RWPE1 (cell line): ENCODE data around the gene TMEM145.

Experiments
- CTCF ChIA-PET: fragments of 350-600 bp; sonication (Branson Sonifier 250); formaldehyde crosslinking; extraction: SDS; loops from one replicate; lab custom pipeline; 2021; lab: Yijun Ruan, JAX
- POLR2A ChIA-PET: fragments of 400-600 bp; formaldehyde crosslinking; extraction: SDS; loops from one replicate; lab custom pipeline; 2020; ENCODE audit warnings: antibody characterized with exemption; ENCODE audit not compliant: low non-redundant PET; lab: Yijun Ruan, JAX
- DNase-seq: peaks from one replicate; pipeline ENCODE4 v3.0.0; 2012; ENCODE audit warnings: low spot score
- H3K27ac ChIP-seq: fragments of 450-650 bp; 2 replicates; pipeline ENCODE4 v1.5.1; 2017
- CTCF ChIP-seq: fragments of 450-650 bp; conservative IDR thresholded peaks from 2 replicates; pipeline ENCODE4 v1.5.1; 2017; ENCODE audit warnings: low read depth, mild to moderate bottlenecking

Gene TMEM145

GRCh38 chr19:42355896-42356295 is 42.8 kb downstream of the TMEM145 start:
- no peak for TF ChIP-seq CTCF
- CTCF ChIA-PET, result interaction anchor here (0.5 to 0.6 kb wide), 2 partner anchors 112 to 563 kb away, joined by 3 read pairs; no protein-coding TSS in a partner anchor
- no peak overlapping the region for H3K27ac ChIP-seq
- no peak for DNase-seq
- POLR2A ChIA-PET, result no interaction called here

GRCh38 chr19:42356686-42357085 is 43.6 kb downstream of the TMEM145 start:
- H3K27ac ChIP-seq, result no peak overlapping the region
- no peak for DNase-seq
- ChIA-PET POLR2A (no interaction called here), CTCF (no interaction called here)
- no peak for TF ChIP-seq CTCF

- TF ChIP-seq CTCF, result no peak
- ChIA-PET CTCF (interaction anchor here (0.7 kb wide), 1 partner anchor 64 kb away, joined by 3 read pairs; no protein-coding TSS in a partner anchor), POLR2A (no interaction called here)
- no peak for DNase-seq
- no peak overlapping the region for H3K27ac ChIP-seq
Observed at GRCh38 chr19:42357290-42357689, 44.2 kb downstream of the TMEM145 start.

- H3K27ac ChIP-seq, result no peak overlapping the region
- TF ChIP-seq CTCF, result no peak
- POLR2A ChIA-PET, result no interaction called here
- no peak for DNase-seq
- CTCF ChIA-PET, result no interaction called here
Observed at GRCh38 chr19:42360787-42361544, 47.9 kb downstream of the TMEM145 start.

- no peak for DNase-seq
- CTCF ChIA-PET, result no interaction called here
- POLR2A ChIA-PET, result no interaction called here
- no peak overlapping the region for H3K27ac ChIP-seq
- no peak for TF ChIP-seq CTCF
Observed at GRCh38 chr19:42361545-42361910, 48.4 kb downstream of the TMEM145 start.

- no peak for TF ChIP-seq CTCF
- ChIA-PET POLR2A (no interaction called here), CTCF (no interaction called here)
- DNase-seq, result no peak
- no peak overlapping the region for H3K27ac ChIP-seq
Observed at GRCh38 chr19:42362342-42362741, 49.2 kb downstream of the TMEM145 start.
